Epithelial cell of alveolus of lung (primary cell): ENCODE measurements around the gene AKAP8. TPM values are rescaled to one million over a fixed set of nuclear protein-coding genes. Genes with fewer than 3 reads are reported as not detected.

ENCODE experiments used
- total RNA-seq: library from RNA; depleted of rRNA; stranded (reverse); fragments of >200 nt; gene quantifications from 2 replicates; pipeline ENCODE4 v1.2.1, GENCODE V29; 2015

The AKAP8 gene
- 12.0 and 17.2 TPM in 2 replicates for total RNA-seq

GRCh38 chr19:15379083-15379998, at the start of gene AKAP8:
Gene AKAP8 (minus strand): TSS chr19:15379787. CDS start chr19:15379731, 56 bp downstream.

GRCh38 chr19:15418579-15419412, 39.2 kb upstream of the AKAP8 start, which contains the start of gene AKAP8L:
Gene AKAP8L (minus strand): TSS chr19:15418988. CDS start chr19:15418923, 65 bp downstream.

GRCh38 chr19:15332311-15332996, 47.1 kb downstream of the AKAP8 start, which contains the start of gene BRD4:
Gene BRD4 (minus strand): TSS chr19:15332539. CDS start chr19:15273099, 59,440 bp downstream.

Other genes with a start within 250 kb of the AKAP8 start
- 34.8 and 56.3 TPM in 2 replicates for gene NOTCH3, start 178.8 kb downstream of the AKAP8 start, total RNA-seq
- 0.26 TPM in 1 of 2 replicates, not detected in the other for gene EPHX3, start 147.3 kb downstream of the AKAP8 start, total RNA-seq
- 17.5 and 32.6 TPM in 2 replicates for gene BRD4, start 47.2 kb downstream of the AKAP8 start, total RNA-seq
- gene AKAP8L, start 39.2 kb upstream of the AKAP8 start, total RNA-seq, result 44.9 and 95.8 TPM in 2 replicates
- 34.4 and 37.8 TPM in 2 replicates for gene WIZ, start 70.2 kb upstream of the AKAP8 start, total RNA-seq
- 0.32 and 0.52 TPM in 2 replicates for gene RASAL3, start 84.8 kb upstream of the AKAP8 start, total RNA-seq
- gene PGLYRP2, start 99.7 kb upstream of the AKAP8 start, total RNA-seq, result not detected in 2 replicates
- gene CYP4F22, start 128.7 kb upstream of the AKAP8 start, total RNA-seq, result not detected in 2 replicates
- not detected in 2 replicates for gene CYP4F8, start 235.4 kb upstream of the AKAP8 start, total RNA-seq